ENCODE data around the gene ANTXR2.
"Not testable (repeated sequence)": the region's sequence is repeated elsewhere in the genome, so short reads cannot be mapped to it uniquely, and the experiment has no call there.

ANTXR2 gene

GRCh38 chr4:79913581-79913980 lies 159.4 kb downstream of the ANTXR2 start:
- DNase-seq = no peak

- DNase-seq = no peak
Observed at GRCh38 chr4:79907001-79907400, 166.0 kb downstream of the ANTXR2 start.

- DNase-seq = no peak
Observed at GRCh38 chr4:79906303-79906702, 166.7 kb downstream of the ANTXR2 start.

GRCh38 chr4:79905212-79905611 lies 167.8 kb downstream of the ANTXR2 start:
- DNase-seq = no peak

GRCh38 chr4:79904331-79904730 lies 168.7 kb downstream of the ANTXR2 start:
- DNase-seq = no peak

- no peak for DNase-seq
Observed at GRCh38 chr4:79900182-79900581, 172.8 kb downstream of the ANTXR2 start.

- no peak for DNase-seq
Observed at GRCh38 chr4:79899481-79899880, 173.5 kb downstream of the ANTXR2 start.

- no peak for DNase-seq
Observed at GRCh38 chr4:79898055-79898454, 175.0 kb downstream of the ANTXR2 start.

- DNase-seq = no peak
Observed at GRCh38 chr4:79897174-79897573, 175.9 kb downstream of the ANTXR2 start.

- no peak for DNase-seq
Observed at GRCh38 chr4:79893456-79893855, 179.6 kb downstream of the ANTXR2 start.

- DNase-seq = not testable (repeated sequence)
Observed at GRCh38 chr4:79889026-79889425, 184.0 kb downstream of the ANTXR2 start.

- DNase-seq = no peak
Observed at GRCh38 chr4:79886557-79886956, 186.5 kb downstream of the ANTXR2 start.

- DNase-seq = no peak
Observed at GRCh38 chr4:79886021-79886420, 187.0 kb downstream of the ANTXR2 start.

GRCh38 chr4:79883290-79883689 lies 189.7 kb downstream of the ANTXR2 start:
- no peak for DNase-seq

GRCh38 chr4:79882806-79883205 lies 190.2 kb downstream of the ANTXR2 start:
- DNase-seq = no peak

- no peak for DNase-seq
Observed at GRCh38 chr4:79881407-79881806, 191.6 kb downstream of the ANTXR2 start.

GRCh38 chr4:79877511-79877910 lies 195.5 kb downstream of the ANTXR2 start:
- DNase-seq = no peak

- no peak for DNase-seq
Observed at GRCh38 chr4:79875344-79875899, 197.6 kb downstream of the ANTXR2 start.

GRCh38 chr4:79874197-79874596 lies 198.8 kb downstream of the ANTXR2 start:
- no peak for DNase-seq

- DNase-seq = no peak
Observed at GRCh38 chr4:79872738-79873137, 200.3 kb downstream of the ANTXR2 start.

- DNase-seq = no peak
Observed at GRCh38 chr4:79871961-79872360, 201.1 kb downstream of the ANTXR2 start.

GRCh38 chr4:79869597-79870237 lies 203.3 kb downstream of the ANTXR2 start:
- no peak for DNase-seq

- DNase-seq = no peak
Observed at GRCh38 chr4:79865201-79865597, 207.8 kb downstream of the ANTXR2 start.

GRCh38 chr4:79864500-79865200 lies 208.4 kb downstream of the ANTXR2 start:
- no peak for DNase-seq

All from C1 segment of cervical spinal cord (tissue), 14 donors.